Natural killer cell (primary cell): ENCODE results near the gene DRG2. TPM values are rescaled to one million over a fixed set of nuclear protein-coding genes. Genes with fewer than 3 reads are reported as not detected.

Source experiments
- ATAC-seq, 3 donors: fragments of 150-1000 bp in 2 of 3; fragments of 200-7000 bp in 1 of 3; cut with Tn5 transposase; 1 replicate in 1 of 3; 2 replicates in 2 of 3; pipeline ENCODE4 v1.10.0; 2021; ENCODE audit warnings: mild to moderate bottlenecking in 2 of 3, moderate library complexity in 2 of 3
- DNase-seq, 2 donors: peaks; one replicate each; pipeline versions ENCODE4 v3.0.0 to v3.0.0-alpha.2; 2013 to 2021; ENCODE audit warnings: mixed read lengths in 1 of 2
- H3K27ac ChIP-seq: one replicate; pipeline ENCODE4 v1.5.1; 2013; ENCODE audit warnings: mild to moderate bottlenecking, low read length
- H3K27me3 ChIP-seq: one replicate; pipeline ENCODE4 v1.6.1; 2013; ENCODE audit warnings: low read length; ENCODE audit not compliant: control insufficient read depth, insufficient read depth
- H3K36me3 ChIP-seq: one replicate; pipeline ENCODE4 v1.6.1; 2013; ENCODE audit warnings: low read length; ENCODE audit not compliant: control insufficient read depth, insufficient read depth
- H3K4me1 ChIP-seq: one replicate; pipeline ENCODE4 v1.6.1; 2013; ENCODE audit warnings: low read length; ENCODE audit not compliant: control insufficient read depth, insufficient read depth
- H3K4me3 ChIP-seq: one replicate; pipeline ENCODE4 v1.5.1; 2013; ENCODE audit warnings: low read length
- H3K9me3 ChIP-seq: one replicate; pipeline ENCODE4 v1.6.1; 2013; ENCODE audit warnings: low read length; ENCODE audit not compliant: control insufficient read depth, insufficient read depth
- H3K27ac Mint-ChIP-seq, 2 donors: one replicate each; pipeline ENCODE4 v1.8.0; 2022; ENCODE audit warnings: mild to moderate bottlenecking in 2 of 2, mixed read lengths in 2 of 2, moderate library complexity in 1 of 2
- H3K27me3 Mint-ChIP-seq, 2 donors: one replicate each; pipeline ENCODE4 v1.8.0; 2022; ENCODE audit warnings: low read depth in 2 of 2, mixed read lengths in 2 of 2
- H3K36me3 Mint-ChIP-seq: one replicate; pipeline ENCODE4 v1.8.0; 2022; ENCODE audit warnings: mixed read lengths
- H3K4me1 Mint-ChIP-seq, 2 donors: one replicate each; pipeline ENCODE4 v1.8.0; 2022; ENCODE audit warnings: mixed read lengths in 2 of 2
- H3K4me3 Mint-ChIP-seq: one replicate; pipeline ENCODE4 v1.8.0; 2022; ENCODE audit warnings: mild to moderate bottlenecking, moderate library complexity, mixed read lengths
- H3K9me3 Mint-ChIP-seq, 2 donors: one replicate each; pipeline ENCODE4 v1.8.0; 2022; ENCODE audit warnings: mixed read lengths in 2 of 2
- CTCF ChIP-seq: fragments of 200-600 bp; IDR thresholded peaks from one replicate; pipeline ENCODE4 v1.8.0; 2022; ENCODE audit warnings: antibody characterized with exemption
- WGBS: methylation state at CpG from one replicate; pipeline ENCODE4 v1.1.7; 2013; ENCODE audit warnings: missing lambda C conversion rate; ENCODE audit not compliant: insufficient coverage; 5-methylcytosine and 5-hydroxymethylcytosine counted together
- intact Hi-C: fragments of 100-400 bp; cut with micrococcal nuclease; formaldehyde crosslinking; loops from one replicate; pipeline ENCODE4 v1.14.2; 2022
- total RNA-seq, 4 donors: library from RNA; stranded (reverse); fragments of 120-200 nt in 1 of 4; gene quantifications; one replicate each; pipeline versions ENCODE4 v1.2.3 to v1.2.4, GENCODE V29; 2013 to 2022

The DRG2 gene
- total RNA-seq, 3 donors from 2014 or later (not counting 1 experiment from before 2014, with no cell fraction given): 53.3 to 69.2 (median 62.7) TPM

- no peak for TF ChIP-seq CTCF
- Mint-ChIP-seq H3K27me3 (peaks cover 0 to 3% of the 10 kb centered on the region in 2 donors), H3K4me3 (no peak overlapping the region), H3K4me1 (peaks cover 0 to 5% of the 10 kb centered on the region in 2 donors), H3K9me3 (no peaks in the 10 kb centered on the region), H3K27ac (no peak overlapping the region), H3K36me3 (no peaks in the 10 kb centered on the region)
- ATAC-seq (no peak), DNase-seq (no peak)
- Histone ChIP-seq H3K27me3 (no peaks in the 10 kb centered on the region), H3K36me3 (no peaks in the 10 kb centered on the region), H3K4me1 (no peaks in the 10 kb centered on the region), H3K4me3 (no peak overlapping the region), H3K9me3 (peaks cover 6% of the 10 kb centered on the region), H3K27ac (no peak overlapping the region)
- intact Hi-C loops: no loop called here
- 94% methylated on average over 33 of the region's 33 CpGs for WGBS
Measured at GRCh38 chr17:18117982-18118975, 30.5 kb downstream of the DRG2 start.

- H3K4me1 ChIP-seq: no peaks in the 10 kb centered on the region
- Mint-ChIP-seq H3K9me3 (no peaks in the 10 kb centered on the region), H3K27ac (no peak overlapping the region), H3K36me3 (no peaks in the 10 kb centered on the region), H3K4me1 (peaks cover 0 to 5% of the 10 kb centered on the region in 2 donors), H3K4me3 (no peak overlapping the region), H3K27me3 (peaks cover 0 to 3% of the 10 kb centered on the region in 2 donors)
- H3K36me3 ChIP-seq: no peaks in the 10 kb centered on the region
- intact Hi-C loops: no loop called here
- 96% methylated on average over 57 of the region's 57 CpGs for WGBS
- H3K27ac ChIP-seq: no peak overlapping the region
- TF ChIP-seq CTCF: no peak
- peaks cover 6% of the 10 kb centered on the region for H3K9me3 ChIP-seq
- H3K27me3 ChIP-seq: no peaks in the 10 kb centered on the region
- no peak overlapping the region for H3K4me3 ChIP-seq
- ATAC-seq (no peak), DNase-seq (no peak)
Measured at GRCh38 chr17:18119166-18119745, 31.5 kb downstream of the DRG2 start.

GRCh38 chr17:18119938-18120337, 32.2 kb downstream of the DRG2 start:
- Mint-ChIP-seq H3K4me1 (peaks cover 0 to 2% of the 10 kb centered on the region in 2 donors), H3K36me3 (no peaks in the 10 kb centered on the region), H3K4me3 (no peak overlapping the region), H3K9me3 (no peaks in the 10 kb centered on the region), H3K27ac (no peak overlapping the region), H3K27me3 (no peaks in the 10 kb centered on the region)
- TF ChIP-seq CTCF: no peak
- no peak overlapping the region for H3K4me3 ChIP-seq
- intact Hi-C loops: no loop called here
- H3K36me3 ChIP-seq: no peaks in the 10 kb centered on the region
- WGBS: 96% methylated on average over 30 of the region's 30 CpGs
- no peak for DNase-seq
- H3K4me1 ChIP-seq: no peaks in the 10 kb centered on the region
- no peak overlapping the region for H3K27ac ChIP-seq
- H3K9me3 ChIP-seq: peaks cover 6% of the 10 kb centered on the region
- H3K27me3 ChIP-seq: no peaks in the 10 kb centered on the region
- ATAC-seq: no peak
